Fibroblast of skin of right biceps (primary cell): ENCODE results near the gene PKP2.

Experiments used
- DNase-seq: peaks from one replicate; pipeline ENCODE4 v3.0.0-alpha.2; 2013

PKP2 gene

DNA sequence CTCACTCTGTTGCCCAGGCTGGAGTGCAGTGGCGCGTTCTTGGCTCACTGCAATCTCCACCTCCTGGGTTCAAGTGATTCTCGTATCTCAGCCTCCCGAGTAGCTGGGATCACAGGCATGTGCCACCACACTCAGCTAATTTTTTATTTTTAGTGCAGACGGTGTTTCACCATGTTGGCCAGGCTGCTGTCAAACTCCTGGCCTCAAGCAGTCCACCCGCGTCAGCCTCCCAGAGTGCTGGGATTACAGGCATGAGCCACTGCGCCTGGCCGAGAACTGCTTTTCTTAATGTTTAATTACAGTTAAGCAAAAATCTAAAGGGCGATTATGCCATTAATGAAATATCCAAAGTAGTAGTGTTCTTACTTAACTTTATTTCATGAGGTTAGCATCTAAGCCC, 154.4 kb downstream of the PKP2 start:
- no peak for DNase-seq
